Measurements from ENCODE around the gene COX15.

Gene COX15

GRCh38 chr10:99731306-99732032, 458 bp downstream of the COX15 start:
- Histone ChIP-seq H3K4me2 (peak overlapping the region; percentile 68 to 93 (median 81)), H3K4me3 (peak overlapping the region; percentile 76 to 91 (median 82)), H3K4me1 (peaks cover 18 to 34% (median 28%) of the 10 kb centered on the region in 10 experiments), H3K27me3 (no peaks in the 10 kb centered on the region), H3K9ac (peak overlapping the region; percentile 82 to 94 (median 89)), H3K36me3 (peaks cover 17 to 52% (median 39%) of the 10 kb centered on the region in 11 experiments), H4K20me1 (peaks cover 0 to 7% (median 0%) of the 10 kb centered on the region in 11 experiments; a peak in 2 of 22 replicates), H3K9me3 (replicated peaks in 1 of 11) (no peaks in the 10 kb centered on the region), H3K27ac (peak overlapping the region; percentile 82 to 93 (median 87))
- TF ChIP-seq Cebpa-rat (IDR thresholded peaks at IDR 0.05): no peak

DNA sequence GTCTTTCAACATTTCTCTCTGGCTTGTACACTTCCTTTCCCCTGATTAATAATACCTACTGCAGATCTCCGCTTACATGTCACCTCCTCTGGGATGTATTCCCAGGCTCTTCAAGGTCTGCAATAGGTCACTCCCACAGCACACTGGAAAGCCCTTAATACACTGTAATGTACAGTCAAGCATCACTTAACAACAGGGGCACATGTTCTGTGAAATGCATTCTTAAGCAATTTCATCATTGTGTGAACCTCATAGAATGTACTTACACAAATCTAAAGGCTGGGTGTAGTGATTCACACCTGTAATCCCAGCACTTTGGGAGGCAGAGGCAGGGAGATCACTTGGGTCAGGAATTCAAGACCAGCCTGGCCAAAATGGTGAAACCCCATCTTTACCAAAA, 1.9 kb downstream of the COX15 start:
- Histone ChIP-seq H3K4me1 (peaks cover 18 to 34% (median 28%) of the 10 kb centered on the region in 10 experiments), H4K20me1 (peaks cover 0 to 7% (median 0%) of the 10 kb centered on the region in 11 experiments; a peak in 2 of 22 replicates), H3K4me3 (no peak overlapping the region), H3K27ac (no peak overlapping the region), H3K9ac (no peak overlapping the region), H3K9me3 (replicated peaks in 1 of 11) (no peaks in the 10 kb centered on the region), H3K36me3 (peaks cover 23 to 53% (median 41%) of the 10 kb centered on the region in 11 experiments), H3K27me3 (no peaks in the 10 kb centered on the region), H3K4me2 (peak overlapping the region in 3 of 11 experiments; percentile 14 to 86 (median 83); a peak in 3 of 22 replicates)
- no peak for TF ChIP-seq Cebpa-rat (IDR thresholded peaks at IDR 0.05)

- H3K27ac ChIP-seq: no peak overlapping the region
- TF ChIP-seq Cebpa-rat (IDR thresholded peaks at IDR 0.05): no peak
- no peaks in the 10 kb centered on the region for H4K20me1 ChIP-seq
- H3K9me3 ChIP-seq (replicated peaks in 1 of 11): no peaks in the 10 kb centered on the region
- H3K4me1 ChIP-seq: no peaks in the 10 kb centered on the region
- peaks cover 92 to 100% (median 99%) of the 10 kb centered on the region in 11 experiments for H3K36me3 ChIP-seq
- H3K4me2 ChIP-seq: no peak overlapping the region
- no peaks in the 10 kb centered on the region for H3K27me3 ChIP-seq
- H3K4me3 ChIP-seq: no peak overlapping the region
- H3K9ac ChIP-seq: no peak overlapping the region
Observed at GRCh38 chr10:99720387-99720786, 11.5 kb downstream of the COX15 start.

DNA sequence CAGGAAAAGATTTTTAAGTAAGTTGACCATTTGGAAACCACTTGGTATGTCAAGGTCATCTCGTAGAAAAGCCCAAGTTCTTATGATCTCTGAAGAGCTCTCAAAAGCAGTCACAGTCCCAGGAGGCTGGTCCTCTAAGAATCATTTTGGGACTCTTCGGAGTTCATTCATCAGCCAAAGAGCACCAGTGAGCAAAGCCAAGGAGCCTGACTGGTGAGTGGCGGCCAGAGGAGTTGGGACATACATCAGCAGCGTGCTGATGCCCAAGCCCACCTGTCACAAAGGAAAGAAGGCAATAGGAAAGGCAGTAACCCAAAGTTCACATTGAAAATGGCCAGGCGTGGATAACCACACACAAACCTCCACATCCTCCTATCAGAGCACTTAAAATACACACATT, 17.5 kb downstream of the COX15 start:
- Histone ChIP-seq H3K36me3 (peaks cover 58 to 92% (median 74%) of the 10 kb centered on the region in 11 experiments), H3K27me3 (no peaks in the 10 kb centered on the region), H4K20me1 (no peaks in the 10 kb centered on the region), H3K4me1 (peaks cover 0 to 7% (median 0%) of the 10 kb centered on the region in 10 experiments; a peak in 3 of 20 replicates), H3K9ac (no peak overlapping the region), H3K4me3 (no peak overlapping the region), H3K27ac (no peak overlapping the region), H3K9me3 (replicated peaks in 1 of 11) (no peaks in the 10 kb centered on the region), H3K4me2 (no peak overlapping the region)
- TF ChIP-seq Cebpa-rat (IDR thresholded peaks at IDR 0.05): no peak

DNA sequence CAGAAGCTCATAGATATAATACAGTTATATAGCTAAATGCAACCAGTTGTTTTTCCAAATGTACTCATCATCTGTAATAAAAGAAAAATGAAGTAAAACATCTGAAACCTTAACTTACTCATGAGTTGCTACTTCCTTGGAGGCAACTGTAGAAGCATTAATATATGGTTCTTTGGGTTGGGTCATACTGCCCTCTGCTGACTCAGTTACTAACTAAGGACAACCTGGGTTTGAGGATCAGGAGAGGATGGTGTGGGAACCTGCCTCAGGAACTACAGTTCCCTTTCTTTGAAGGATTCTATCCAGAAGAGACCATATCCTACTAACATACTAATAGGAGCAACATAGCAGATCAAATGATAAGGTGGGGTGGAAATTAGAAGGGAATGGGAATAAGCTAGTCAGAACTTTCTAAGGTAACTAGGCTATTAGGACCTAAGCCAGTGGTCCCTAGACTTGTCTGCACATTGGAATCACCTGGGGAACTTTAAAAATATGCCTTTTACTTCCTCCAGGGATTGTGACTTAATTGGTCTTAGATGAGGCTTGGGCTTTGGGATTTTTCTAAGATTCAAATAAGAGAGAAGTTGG, 20.7 kb downstream of the COX15 start:
- Histone ChIP-seq H3K36me3 (peaks cover 27 to 70% (median 42%) of the 10 kb centered on the region in 11 experiments), H3K27me3 (no peaks in the 10 kb centered on the region), H3K4me3 (no peak overlapping the region), H3K4me1 (peaks cover 0 to 7% (median 0%) of the 10 kb centered on the region in 10 experiments; a peak in 3 of 20 replicates), H3K9me3 (replicated peaks in 1 of 11) (no peaks in the 10 kb centered on the region), H4K20me1 (no peaks in the 10 kb centered on the region), H3K27ac (no peak overlapping the region), H3K4me2 (no peak overlapping the region), H3K9ac (no peak overlapping the region)
- TF ChIP-seq Cebpa-rat (IDR thresholded peaks at IDR 0.05): no peak

DNA sequence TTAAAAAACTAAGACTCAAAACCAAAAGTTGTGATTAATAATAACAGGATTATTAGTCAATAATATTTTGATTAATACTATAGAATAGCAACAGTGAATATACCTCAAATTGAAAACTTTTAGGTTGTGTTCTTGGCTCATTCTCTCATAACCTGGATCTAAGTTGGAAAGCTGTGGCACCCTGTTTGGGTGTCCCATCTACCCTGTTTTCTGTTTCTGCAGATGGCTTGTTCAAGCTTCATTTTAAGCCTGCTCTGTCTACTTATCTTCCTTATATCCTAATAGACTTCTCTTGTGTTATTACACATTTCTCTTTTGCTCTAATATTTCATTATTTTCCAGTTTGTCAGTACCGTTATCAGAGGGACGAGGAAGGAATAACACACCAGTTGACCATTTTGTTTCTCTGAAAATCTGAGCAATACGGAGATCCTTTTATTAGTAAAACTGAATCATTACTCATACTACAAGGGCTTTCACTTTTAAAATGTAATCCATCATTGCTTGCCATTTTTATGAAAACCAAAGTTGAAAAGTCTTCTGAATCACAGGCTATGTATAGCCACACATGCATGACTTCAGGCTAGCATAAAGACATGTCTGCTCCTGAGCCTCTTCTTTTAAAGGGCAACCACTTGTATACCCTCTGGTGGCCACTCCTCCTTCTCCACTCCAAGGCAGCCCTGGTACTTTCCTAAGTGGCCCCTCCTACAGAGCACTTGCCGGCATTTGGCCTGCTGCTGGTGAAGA, 22.3 kb downstream of the COX15 start:
- Histone ChIP-seq H3K27ac (no peak overlapping the region), H3K4me2 (no peak overlapping the region), H3K4me3 (no peak overlapping the region), H3K36me3 (peaks cover 11 to 54% (median 27%) of the 10 kb centered on the region in 11 experiments; a peak in 21 of 22 replicates), H3K27me3 (no peaks in the 10 kb centered on the region), H3K9me3 (replicated peaks in 1 of 11) (no peaks in the 10 kb centered on the region), H3K9ac (no peak overlapping the region), H4K20me1 (no peaks in the 10 kb centered on the region), H3K4me1 (peaks cover 0 to 7% (median 0%) of the 10 kb centered on the region in 10 experiments; a peak in 3 of 20 replicates)
- TF ChIP-seq Cebpa-rat (IDR thresholded peaks at IDR 0.05): no peak

DNA sequence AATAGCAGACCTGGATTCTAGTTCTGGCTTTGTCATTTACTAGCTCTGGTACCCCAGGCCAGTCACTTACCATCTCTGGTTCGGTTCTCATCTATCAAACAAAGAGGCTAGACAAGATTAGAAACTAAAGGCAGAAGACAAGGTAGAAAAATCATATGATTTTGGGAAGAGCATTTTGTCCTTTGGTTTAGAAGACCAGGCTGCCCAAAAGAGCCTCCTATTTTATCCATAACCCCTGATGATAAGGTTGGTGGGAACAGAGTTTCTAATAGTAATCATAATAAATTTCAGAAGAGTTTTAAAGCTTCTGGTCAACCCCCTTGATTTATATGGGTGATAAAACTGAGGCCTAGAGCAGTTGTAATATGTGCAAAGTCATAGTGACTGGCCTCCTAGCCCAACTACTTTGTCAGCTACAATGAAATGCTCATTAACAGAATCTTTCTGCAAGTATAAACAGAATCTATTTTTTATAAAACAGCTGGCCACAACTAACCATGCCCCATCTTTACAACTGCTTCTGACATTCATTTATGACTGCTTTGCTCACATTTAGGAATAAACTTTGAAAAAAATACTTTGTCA, 23.4 kb downstream of the COX15 start:
- Histone ChIP-seq H3K27ac (no peak overlapping the region), H3K27me3 (no peaks in the 10 kb centered on the region), H3K36me3 (peaks cover 5 to 43% (median 19%) of the 10 kb centered on the region in 11 experiments; a peak in 15 of 22 replicates), H3K4me3 (no peak overlapping the region), H3K4me1 (peaks cover 0 to 3% (median 0%) of the 10 kb centered on the region in 10 experiments; a peak in 2 of 20 replicates), H3K4me2 (no peak overlapping the region), H4K20me1 (no peaks in the 10 kb centered on the region), H3K9ac (no peak overlapping the region), H3K9me3 (replicated peaks in 1 of 11) (no peaks in the 10 kb centered on the region)
- TF ChIP-seq Cebpa-rat (IDR thresholded peaks at IDR 0.05): no peak

DNA sequence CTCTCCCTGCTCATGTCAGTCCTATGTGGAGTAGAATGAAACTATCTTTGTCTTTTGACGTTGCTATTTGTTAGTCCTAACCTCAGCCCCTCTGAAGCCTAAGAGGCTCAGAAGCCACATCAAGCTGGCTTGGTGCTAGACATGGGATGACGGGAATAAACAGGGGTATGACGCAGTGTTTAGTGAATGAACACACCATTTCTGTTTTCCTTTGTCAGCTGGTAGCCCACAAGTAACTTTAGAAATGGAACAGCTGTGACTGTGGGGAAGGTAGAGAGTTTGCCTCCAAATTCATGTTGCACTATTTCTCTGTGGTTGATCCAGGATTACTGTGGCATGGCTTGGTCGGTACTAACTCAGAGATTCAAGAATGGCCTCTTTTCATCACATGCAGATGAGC, 31.3 kb downstream of the COX15 start:
- TF ChIP-seq Cebpa-rat (IDR thresholded peaks at IDR 0.05): no peak
- Histone ChIP-seq H4K20me1 (no peaks in the 10 kb centered on the region), H3K27me3 (no peaks in the 10 kb centered on the region), H3K36me3 (no peaks in the 10 kb centered on the region; a peak in 1 of 22 replicates), H3K9ac (no peak overlapping the region), H3K4me1 (no peaks in the 10 kb centered on the region), H3K4me2 (no peak overlapping the region), H3K9me3 (replicated peaks in 1 of 11) (no peaks in the 10 kb centered on the region), H3K27ac (no peak overlapping the region), H3K4me3 (no peak overlapping the region)

All from BLaER1 treated with 17β-estradiol and CSF1 and Interleukin-3, amounts not matched to agents 10 nM and 100 nM (cell line).